Epithelial cell of prostate (primary cell): ENCODE results near the gene ARHGAP25.

ENCODE experiments used
- DNase-seq: peaks from one replicate; pipeline ENCODE4 v3.0.0-alpha.2; 2011; ENCODE audit warnings: low read depth, low spot score
- H3K27ac ChIP-seq: fragments of 450-650 bp; 2 replicates; pipeline ENCODE4 v1.5.1; 2017; ENCODE audit warnings: mild to moderate bottlenecking

ARHGAP25 gene

GRCh38 chr2:68741805-68742306 is 7.2 kb downstream of the ARHGAP25 start:
- H3K27ac ChIP-seq = peak overlapping the region; percentile 53
- peak; percentile 52 for DNase-seq

GRCh38 chr2:68742626-68743415 is 8.2 kb downstream of the ARHGAP25 start:
- DNase-seq = no peak

DNA sequence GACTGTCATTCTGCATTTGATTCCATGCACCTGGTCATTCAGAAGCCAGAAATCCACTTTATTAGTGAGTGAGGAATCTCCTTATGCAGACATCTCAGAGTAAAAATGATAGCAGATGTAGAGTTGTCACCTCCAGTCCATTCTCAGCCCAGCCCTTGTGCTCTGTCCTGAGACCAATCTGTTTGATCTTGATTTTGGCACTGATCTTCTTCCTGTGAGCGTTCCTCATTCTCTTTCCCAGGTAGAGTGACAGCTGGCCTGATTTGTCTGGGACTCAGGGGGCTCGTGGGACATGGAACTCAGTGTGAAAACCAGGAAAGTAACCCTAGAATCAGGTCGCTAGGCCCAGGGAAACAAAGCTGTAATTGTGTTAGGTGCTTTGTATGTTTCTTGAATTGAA is 8.9 kb downstream of the ARHGAP25 start:
- H3K27ac ChIP-seq = no peak overlapping the region
- DNase-seq = no peak

More at GRCh38 chr2:68742626-68743415, 8.2 kb downstream of the ARHGAP25 start:
- H3K27ac ChIP-seq = no peak overlapping the region

- H3K27ac ChIP-seq = no peak overlapping the region
Measured at GRCh38 chr2:68744366-68744912, 9.8 kb downstream of the ARHGAP25 start.

DNA sequence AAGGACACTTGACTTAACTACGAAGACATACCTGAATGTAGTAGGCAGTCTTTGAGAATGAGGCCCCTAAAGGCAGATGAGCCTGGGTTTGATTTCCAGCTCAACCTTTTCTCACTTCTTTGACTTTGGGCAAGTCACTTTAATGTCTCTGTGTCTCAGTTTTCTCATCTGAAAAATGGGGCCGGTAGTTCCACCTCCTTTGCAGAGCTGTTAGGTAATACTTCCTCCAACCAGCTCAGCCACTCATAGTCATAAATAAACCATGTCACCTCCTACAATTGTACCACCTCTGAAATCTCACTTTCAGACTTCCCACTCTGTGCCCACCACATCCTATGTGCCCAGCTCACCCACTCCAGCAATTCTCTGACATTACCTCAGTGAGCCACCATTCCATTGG is 10.4 kb downstream of the ARHGAP25 start:
- DNase-seq = no peak

More at GRCh38 chr2:68744366-68744912, 9.8 kb downstream of the ARHGAP25 start:
- no peak for DNase-seq

DNA sequence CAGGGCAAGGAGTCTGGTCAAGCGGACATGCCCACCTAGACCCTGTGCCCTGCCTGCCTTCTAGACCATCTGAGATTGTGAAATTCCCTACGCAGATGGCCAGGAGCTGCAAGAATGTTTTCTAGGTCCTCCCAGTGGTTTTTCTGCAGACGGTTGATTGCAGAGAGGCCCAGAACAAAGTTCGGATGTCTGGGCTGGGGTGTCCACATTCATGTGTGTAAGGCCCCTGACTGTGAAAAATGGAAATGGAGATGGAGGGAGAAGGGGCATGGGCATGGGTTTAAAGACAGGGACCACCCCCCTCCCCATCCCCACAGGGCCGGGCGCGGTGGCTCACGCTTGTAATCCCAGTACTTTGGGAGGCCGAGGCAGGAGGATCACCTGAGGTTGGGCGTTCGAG is 11.8 kb downstream of the ARHGAP25 start:
- H3K27ac ChIP-seq = no peak overlapping the region
- DNase-seq = no peak

More for the DNA sequence above, 10.4 kb downstream of the ARHGAP25 start:
- no peak overlapping the region for H3K27ac ChIP-seq

DNA sequence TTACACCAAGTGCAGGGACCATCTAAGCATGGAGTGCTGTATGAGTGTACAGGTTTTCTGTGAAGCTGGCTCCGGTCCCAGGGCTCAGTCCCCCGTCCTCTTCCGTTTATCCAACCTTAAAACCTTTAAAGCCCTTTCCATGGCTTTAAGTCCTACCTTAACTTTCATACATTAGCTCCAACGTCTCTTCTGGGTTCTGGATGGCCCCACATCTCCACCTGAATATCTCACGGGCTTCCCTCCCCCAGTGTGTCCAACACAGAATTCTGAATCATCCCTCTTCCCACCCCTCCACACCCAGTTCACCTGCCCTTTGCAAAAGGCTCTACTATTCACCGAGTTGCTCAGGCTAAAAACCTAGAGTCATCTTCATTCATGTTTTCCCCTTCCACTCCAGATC is 12.8 kb downstream of the ARHGAP25 start:
- DNase-seq = no peak
- H3K27ac ChIP-seq = no peak overlapping the region

GRCh38 chr2:68747900-68748299 is 13.3 kb downstream of the ARHGAP25 start:
- no peak for DNase-seq
- H3K27ac ChIP-seq = no peak overlapping the region

DNA sequence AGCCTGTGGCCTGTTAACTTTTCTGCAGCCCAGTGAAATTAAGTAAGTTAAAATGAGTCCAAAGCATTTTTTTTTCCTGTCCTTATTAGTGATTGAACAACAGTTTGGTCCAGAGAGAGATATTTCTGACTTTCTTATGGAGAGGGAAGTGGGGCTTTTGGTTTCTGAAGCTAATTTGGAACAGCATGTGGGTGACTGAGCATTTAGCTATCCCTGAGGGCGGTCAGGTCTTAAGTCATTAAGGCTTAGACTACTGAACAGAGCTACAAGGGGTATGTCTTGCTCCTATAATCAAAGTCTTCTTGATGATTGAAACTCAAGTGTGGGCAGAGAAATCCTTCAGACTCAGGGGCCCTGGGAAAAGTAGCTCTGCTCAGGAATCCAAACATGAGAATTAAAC is 14.0 kb downstream of the ARHGAP25 start:
- no peak overlapping the region for H3K27ac ChIP-seq
- DNase-seq = no peak

DNA sequence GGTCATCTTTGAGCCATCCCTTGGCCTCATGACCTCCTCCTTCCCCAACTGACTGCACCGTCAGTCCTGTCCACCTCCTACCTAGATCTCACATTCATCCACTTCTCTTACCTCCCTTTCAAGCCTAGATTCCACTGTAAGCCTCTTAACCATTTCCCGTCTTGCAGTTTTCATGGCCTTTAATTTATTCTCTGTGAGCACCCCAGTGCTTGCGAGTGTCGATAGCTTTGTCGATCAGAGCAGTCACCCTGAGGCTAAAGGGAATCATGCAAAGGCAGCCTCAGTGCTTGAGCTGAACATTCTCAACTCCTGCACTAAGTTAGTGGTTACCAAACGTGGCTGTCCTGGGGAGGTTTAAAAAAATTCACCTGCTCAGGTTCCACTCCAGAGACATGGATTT is 14.7 kb downstream of the ARHGAP25 start:
- no peak overlapping the region for H3K27ac ChIP-seq
- no peak for DNase-seq

DNA sequence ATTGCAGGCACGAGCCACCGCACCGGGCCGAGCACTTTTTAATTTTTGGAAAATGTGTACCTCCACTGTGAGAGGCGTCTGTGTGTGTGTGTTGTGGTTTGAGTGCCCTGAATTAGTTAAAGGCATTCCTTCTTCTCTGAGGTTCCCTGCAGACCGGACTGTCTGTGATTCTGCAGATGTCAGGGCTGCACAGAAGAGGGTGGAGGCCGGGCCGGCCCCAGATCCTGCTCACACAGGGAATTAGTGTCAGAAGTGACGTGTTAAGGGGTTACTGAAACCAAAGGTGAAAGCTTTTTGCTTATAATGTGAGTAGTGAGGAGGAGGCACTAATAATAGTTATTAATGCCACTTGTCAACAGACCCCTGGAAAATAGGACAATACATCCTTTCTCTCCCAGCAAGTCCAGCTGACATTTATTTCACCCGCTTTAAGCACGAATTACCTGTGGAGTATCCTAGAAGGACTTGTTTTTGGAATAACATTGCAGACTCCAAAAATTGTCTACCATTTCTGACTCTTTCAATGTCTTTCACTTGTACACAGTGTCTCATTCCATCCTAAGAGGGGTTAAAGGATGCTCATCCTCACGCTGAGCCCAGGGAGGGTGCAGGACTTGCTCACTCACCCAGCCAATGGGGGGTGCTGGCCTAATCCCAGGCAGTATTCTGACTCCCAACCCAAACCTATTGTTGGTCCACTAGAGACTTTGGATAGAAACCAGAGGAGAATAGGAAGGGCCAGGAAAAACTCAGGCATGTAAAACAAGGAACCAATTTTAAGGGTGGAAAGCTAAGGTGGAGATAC is 16.2 kb downstream of the ARHGAP25 start:
- DNase-seq = no peak
- H3K27ac ChIP-seq = no peak overlapping the region

GRCh38 chr2:68751397-68752339 is 17.1 kb downstream of the ARHGAP25 start:
- no peak for DNase-seq
- H3K27ac ChIP-seq = no peak overlapping the region

GRCh38 chr2:68753318-68753717 is 18.7 kb downstream of the ARHGAP25 start:
- H3K27ac ChIP-seq = no peak overlapping the region
- DNase-seq = no peak

GRCh38 chr2:68755071-68755470 is 20.5 kb downstream of the ARHGAP25 start:
- no peak overlapping the region for H3K27ac ChIP-seq
- DNase-seq = no peak

DNA sequence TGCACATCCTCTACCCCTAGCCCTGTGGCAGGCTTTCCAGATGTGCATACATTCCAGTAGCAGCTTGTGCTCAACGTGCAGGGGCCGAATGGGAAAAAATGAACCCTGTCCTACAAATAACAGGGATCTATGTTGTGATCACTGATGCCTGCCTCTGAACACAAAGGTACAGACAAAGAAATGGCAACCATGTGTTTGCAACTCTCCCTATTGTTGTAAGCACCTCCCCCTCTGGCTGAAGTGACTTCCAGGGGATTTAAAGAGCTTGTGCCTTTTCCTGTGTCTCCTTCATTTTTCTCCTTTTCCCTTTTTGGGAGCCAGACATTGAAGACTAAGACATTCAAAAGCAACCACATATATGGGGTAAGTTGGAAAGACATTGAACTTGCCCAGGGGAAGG is 21.6 kb downstream of the ARHGAP25 start:
- H3K27ac ChIP-seq = no peak overlapping the region
- no peak for DNase-seq

DNA sequence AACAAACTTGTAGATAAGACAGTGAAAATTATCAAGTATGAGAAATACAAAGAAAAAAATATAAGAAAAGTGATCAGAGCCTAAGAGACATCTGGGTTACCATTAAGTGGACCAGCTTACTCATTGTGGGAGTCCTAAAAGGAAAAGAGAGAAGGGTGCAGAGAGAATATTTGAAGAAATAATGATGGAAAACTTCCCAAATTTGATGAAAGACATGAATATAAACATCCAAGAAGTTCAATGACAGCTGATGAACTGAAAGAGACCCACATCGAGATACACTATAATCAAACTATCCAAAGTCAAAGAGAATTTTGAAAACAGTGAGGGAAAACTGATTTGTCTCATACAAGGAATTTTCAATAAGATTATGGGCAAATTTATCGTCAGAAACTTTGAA is 22.5 kb downstream of the ARHGAP25 start:
- no peak overlapping the region for H3K27ac ChIP-seq
- DNase-seq = no peak

GRCh38 chr2:68762100-68762499 is 27.5 kb downstream of the ARHGAP25 start:
- H3K27ac ChIP-seq = no peak overlapping the region
- no peak for DNase-seq

GRCh38 chr2:68762665-68763064 is 28.1 kb downstream of the ARHGAP25 start:
- no peak overlapping the region for H3K27ac ChIP-seq

GRCh38 chr2:68764041-68764805 is 29.6 kb downstream of the ARHGAP25 start:
- no peak overlapping the region for H3K27ac ChIP-seq
- DNase-seq = no peak

More at GRCh38 chr2:68762665-68763064, 28.1 kb downstream of the ARHGAP25 start:
- DNase-seq = no peak
